Endothelial cell of umbilical vein (primary cell): Measurements from ENCODE around the gene DPYD. TPM values are rescaled to one million over a fixed set of nuclear protein-coding genes. Genes with fewer than 3 reads are reported as not detected.

Experiments used
- BruUV-seq: library from RNA; stranded (reverse); fragments of 400-500 nt; replicated peaks from 2 replicates; lab custom pipeline; 2021; lab: Mats Ljungman, UMichigan
- CTCF ChIA-PET: fragments of 300-600, 350-600 bp; sonication (Branson Sonifier 250); formaldehyde crosslinking; loops from one replicate; lab custom pipeline; 2021; ENCODE audit warnings: antibody characterized with exemption, inconsistent platforms; lab: Charles Lee
- POLR2A ChIA-PET: fragments of 300-600, 350-600 bp; sonication (Branson Sonifier 250); formaldehyde crosslinking; loops from one replicate; lab custom pipeline; 2021; ENCODE audit warnings: antibody characterized with exemption, inconsistent platforms; lab: Charles Lee
- DNase-seq: peaks from one replicate; pipeline ENCODE4 v3.0.0-alpha.2; 2011; ENCODE audit warnings: low read depth, low spot score
- FAIRE-seq: peaks from 2 replicates; lab custom pipeline; 2011; peaks lifted over from hg19 to GRCh38; lab: Jason Lieb, UNC
- H2AFZ ChIP-seq: 2 replicates; pipeline ENCODE4 v1.6.0; 2012; ENCODE audit warnings: low read depth, low read length, control low read depth, inconsistent platforms
- H3K27ac ChIP-seq: 2 replicates; pipeline ENCODE4 v1.5.1; 2011; ENCODE audit warnings: low read depth, mild to moderate bottlenecking, control low read depth, low read length, moderate library complexity; ENCODE audit not compliant: insufficient read depth
- H3K27me3 ChIP-seq, 2 experiments: 2 replicates each; pipeline versions ENCODE4 v1.6.0 to v1.6.1; 2011; ENCODE audit warnings: low read length in 2 of 2, mixed read lengths in 1 of 2; ENCODE audit not compliant: control insufficient read depth in 2 of 2, insufficient read depth in 2 of 2
- H3K36me3 ChIP-seq, 2 experiments: 2 replicates in 1 of 2; 3 replicates in 1 of 2; pipeline ENCODE4 v1.5.1; 2011; ENCODE audit warnings: low read length in 2 of 2, mild to moderate bottlenecking in 1 of 2, moderate library complexity in 1 of 2; ENCODE audit not compliant: control insufficient read depth in 2 of 2, insufficient read depth in 2 of 2; ENCODE audit errors: extremely low read depth in 1 of 2
- H3K4me1 ChIP-seq: 3 replicates; pipeline ENCODE4 v1.5.1; 2011; ENCODE audit warnings: mild to moderate bottlenecking, low read length; ENCODE audit not compliant: control insufficient read depth, insufficient read depth; ENCODE audit errors: extremely low read depth
- H3K4me2 ChIP-seq: 2 replicates; pipeline ENCODE4 v1.6.1; 2011; ENCODE audit warnings: low read length, control low read depth, mixed read lengths; ENCODE audit not compliant: insufficient read depth
- H3K4me3 ChIP-seq, 3 experiments: fragments of 200-600 bp in 1 of 3; sonication (generic), shearing (Covaris generic) in 1 of 3; replicated peaks in 1 of 3; 2 replicates each; pipeline ENCODE4 v1.5.1; 2011 to 2016; ENCODE audit warnings: control low read depth in 3 of 3, low read length in 3 of 3, mild to moderate bottlenecking in 2 of 3, inconsistent platforms in 1 of 3, low read depth in 1 of 3, moderate library complexity in 1 of 3; ENCODE audit not compliant: insufficient read depth in 1 of 3
- H3K79me2 ChIP-seq: 2 replicates; pipeline ENCODE4 v1.6.0; 2012; ENCODE audit warnings: low read length, inconsistent platforms; ENCODE audit not compliant: control insufficient read depth, insufficient read depth
- H3K9ac ChIP-seq: replicated peaks from 2 replicates; pipeline ENCODE3; 2011; ENCODE audit warnings: low read length, control low read depth; ENCODE audit not compliant: insufficient read depth; ENCODE audit errors: extremely low read depth
- H3K9me1 ChIP-seq: replicated peaks from 3 replicates; pipeline ENCODE4 v1.6.0; 2011; ENCODE audit warnings: mild to moderate bottlenecking, low read length; ENCODE audit not compliant: control insufficient read depth, insufficient read depth; ENCODE audit errors: extremely low read depth
- H3K9me3 ChIP-seq: replicated peaks from 2 replicates; pipeline ENCODE4 v1.5.1; 2012; ENCODE audit warnings: low read length, inconsistent platforms; ENCODE audit not compliant: control insufficient read depth, insufficient read depth
- H4K20me1 ChIP-seq: replicated peaks from 2 replicates; pipeline ENCODE3; 2011; ENCODE audit warnings: mild to moderate bottlenecking, low read length; ENCODE audit not compliant: control insufficient read depth, insufficient read depth; ENCODE audit errors: extremely low read depth
- EZH2 ChIP-seq: IDR thresholded peaks from 2 replicates; pipeline ENCODE4 v1.6.1; 2012; ENCODE audit warnings: borderline replicate concordance, low read depth, mild to moderate bottlenecking, moderate library complexity, low read length, inconsistent platforms; ENCODE audit not compliant: severe bottlenecking
- FOS ChIP-seq: IDR thresholded peaks from 2 replicates; pipeline ENCODE4 v1.6.1; 2011; ENCODE audit warnings: mild to moderate bottlenecking, low read length, moderate library complexity, borderline replicate concordance; ENCODE audit not compliant: insufficient read depth
- GATA2 ChIP-seq: IDR thresholded peaks from 2 replicates; pipeline ENCODE4 v1.7.0; 2011; ENCODE audit warnings: low read depth, mild to moderate bottlenecking, moderate library complexity, mixed read lengths, low read length; ENCODE audit not compliant: insufficient read length, insufficient read depth
- JUN ChIP-seq: IDR thresholded peaks from 2 replicates; pipeline ENCODE4 v1.6.1; 2011; ENCODE audit warnings: borderline replicate concordance, low read depth; ENCODE audit not compliant: insufficient read length, insufficient read depth
- MAX ChIP-seq: IDR thresholded peaks from 2 replicates; pipeline ENCODE4 v1.6.1; 2011; ENCODE audit not compliant: insufficient read depth, insufficient read length
- MYC ChIP-seq: IDR thresholded peaks from one replicate; pipeline ENCODE4 v1.6.1; 2011; ENCODE audit warnings: mild to moderate bottlenecking, low read depth, low read length
- POLR2A ChIP-seq: IDR thresholded peaks from 2 replicates; pipeline ENCODE4 v1.6.1; 2012; ENCODE audit warnings: low read depth, mild to moderate bottlenecking, control low read depth, low read length
- POLR2AphosphoS5 ChIP-seq: IDR thresholded peaks from 2 replicates; pipeline ENCODE4 v1.6.1; 2012; ENCODE audit warnings: low read depth, mild to moderate bottlenecking, control low read depth, low read length, moderate library complexity; ENCODE audit not compliant: insufficient read depth
- dilution Hi-C: fragments of 300-500 bp; cut with MboI; formaldehyde crosslinking; loops from one replicate; pipeline ENCODE4 v1.15.0; 2019; ENCODE audit warnings: low sequenced_read_pairs; ENCODE audit not compliant: extremely low pct_ligation_motif_present
- intact Hi-C: fragments of 100-400 bp; cut with micrococcal nuclease; formaldehyde crosslinking; loops from one replicate; pipeline ENCODE4 v1.10.0; 2022
- polyA plus RNA-seq, 4 experiments: library from polyadenylated mRNA; depleted of rRNA in 3 of 4; stranded (reverse) in 3 of 4; unstranded in 1 of 4; fragments of >200 nt; gene quantifications; 2 replicates each; pipeline versions ENCODE4 v1.2.1 to v1.2.3, GENCODE V29; 2011 to 2012; ENCODE audit warnings: missing spikeins in 1 of 4
- total RNA-seq: library from RNA; stranded (reverse); gene quantifications from 2 replicates; pipeline ENCODE4 v1.2.3, GENCODE V29; 2021
- TF ChIP-seq, protein P1 (sequence below), 2 donors: IDR thresholded peaks; 1 replicate in 1 of 2; 2 replicates in 1 of 2; pipeline ENCODE4 v1.5.1; 2011; ENCODE audit warnings: low read length in 2 of 2, mild to moderate bottlenecking in 2 of 2, moderate library complexity in 2 of 2, control low read depth in 1 of 2, inconsistent platforms in 1 of 2, low read depth in 1 of 2; ENCODE audit not compliant: insufficient read depth in 1 of 2; ENCODE audit errors: extremely low read depth in 1 of 2

The DPYD gene
- total and polyA plus RNA-seq, 2 donors (not counting 3 experiments of a cell fraction or from before 2014, with no cell fraction given), result 4.6 to 15.1 TPM

DNA sequence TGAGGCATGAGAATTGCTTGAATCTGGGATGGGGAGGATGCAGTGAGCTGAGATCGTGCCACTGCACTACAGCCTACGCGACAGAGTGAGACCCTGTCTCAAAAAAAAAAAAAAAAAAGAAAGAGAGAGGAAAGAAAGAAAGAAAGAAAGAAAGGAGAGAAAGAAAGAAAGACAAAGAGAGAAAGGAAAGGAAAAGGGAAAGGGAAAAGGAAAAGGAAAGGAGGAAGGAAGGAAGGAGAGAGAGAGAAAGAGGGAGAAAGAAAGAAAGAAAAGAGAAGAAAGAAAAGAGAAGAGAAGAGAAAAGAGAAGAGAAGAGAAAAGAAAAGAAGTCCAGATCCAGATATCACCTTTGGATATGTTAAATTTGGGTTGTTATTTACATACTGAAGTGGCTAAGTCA, 106.0 kb downstream of the DPYD start:
- Histone ChIP-seq H3K9me1 (no peaks in the 10 kb centered on the region), H3K4me1 (no peaks in the 10 kb centered on the region), H2AFZ (no peak overlapping the region), H3K36me3 (no peaks in the 10 kb centered on the region), H3K9me3 (no peaks in the 10 kb centered on the region), H3K9ac (no peak overlapping the region), H3K27me3 (no peaks in the 10 kb centered on the region), H3K4me2 (no peak overlapping the region), H3K79me2 (no peaks in the 10 kb centered on the region), H3K27ac (no peak overlapping the region), H3K4me3 (no peak overlapping the region), H4K20me1 (no peaks in the 10 kb centered on the region)
- ChIA-PET POLR2A (no interaction called here), CTCF (interaction anchor here (0.9 to 1.7 kb wide), 3 partner anchors 571 to 653 kb away, joined by 3 to 4 read pairs (median 4); no protein-coding TSS in a partner anchor)
- dilution Hi-C loops (no loop called here), intact Hi-C loops (no loop called here)
- FAIRE-seq, result no peak
- no peak for TF ChIP-seq MYC
- TF ChIP-seq, protein P1, sequence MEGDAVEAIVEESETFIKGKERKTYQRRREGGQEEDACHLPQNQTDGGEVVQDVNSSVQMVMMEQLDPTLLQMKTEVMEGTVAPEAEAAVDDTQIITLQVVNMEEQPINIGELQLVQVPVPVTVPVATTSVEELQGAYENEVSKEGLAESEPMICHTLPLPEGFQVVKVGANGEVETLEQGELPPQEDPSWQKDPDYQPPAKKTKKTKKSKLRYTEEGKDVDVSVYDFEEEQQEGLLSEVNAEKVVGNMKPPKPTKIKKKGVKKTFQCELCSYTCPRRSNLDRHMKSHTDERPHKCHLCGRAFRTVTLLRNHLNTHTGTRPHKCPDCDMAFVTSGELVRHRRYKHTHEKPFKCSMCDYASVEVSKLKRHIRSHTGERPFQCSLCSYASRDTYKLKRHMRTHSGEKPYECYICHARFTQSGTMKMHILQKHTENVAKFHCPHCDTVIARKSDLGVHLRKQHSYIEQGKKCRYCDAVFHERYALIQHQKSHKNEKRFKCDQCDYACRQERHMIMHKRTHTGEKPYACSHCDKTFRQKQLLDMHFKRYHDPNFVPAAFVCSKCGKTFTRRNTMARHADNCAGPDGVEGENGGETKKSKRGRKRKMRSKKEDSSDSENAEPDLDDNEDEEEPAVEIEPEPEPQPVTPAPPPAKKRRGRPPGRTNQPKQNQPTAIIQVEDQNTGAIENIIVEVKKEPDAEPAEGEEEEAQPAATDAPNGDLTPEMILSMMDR (IDR thresholded peaks at IDR 0.05; ENCODE audit: extremely low read depth in 1 of 2, insufficient read depth in 1 of 2, low read depth in 1 of 2, low read length in 2 of 2), result no peak
- TF ChIP-seq EZH2, result no peak
- no peak for TF ChIP-seq JUN
- no peak for TF ChIP-seq FOS
- TF ChIP-seq POLR2A, result no peak
- TF ChIP-seq POLR2AphosphoS5, result no peak
- TF ChIP-seq MAX, result no peak
- no peak for TF ChIP-seq GATA2
- no TSS peak for BruUV-seq
- no peak for DNase-seq
